ENCODE results near the gene ATP13A4.

The ATP13A4 gene

GRCh38 chr3:193496658-193497057 is 58.0 kb downstream of the ATP13A4 start:
- no peak for DNase-seq

GRCh38 chr3:193491026-193491425 is 63.7 kb downstream of the ATP13A4 start:
- DNase-seq, result no peak

- no peak for DNase-seq
These were observed 64.1 kb downstream of the ATP13A4 start for GRCh38 chr3:193490580-193490979.

DNA sequence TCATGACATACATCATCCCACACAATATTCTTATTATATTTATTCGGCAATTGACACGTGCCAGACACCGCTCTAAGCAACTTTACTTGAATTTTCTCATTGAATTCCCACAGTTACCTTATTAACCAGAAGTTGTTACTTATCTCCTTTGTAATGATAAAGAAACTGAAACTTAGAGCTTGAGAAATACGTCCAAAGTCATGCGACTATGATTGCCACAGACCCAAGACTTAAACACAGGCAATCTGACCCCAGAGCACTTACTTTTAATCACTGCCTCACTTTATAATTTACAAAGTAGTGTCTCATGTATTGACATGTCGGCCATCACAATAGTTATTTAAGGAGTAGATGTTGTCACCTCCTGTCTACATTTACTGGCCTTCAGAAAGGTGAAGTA is 64.7 kb downstream of the ATP13A4 start:
- DNase-seq, result no peak

GRCh38 chr3:193488741-193489140 is 66.0 kb downstream of the ATP13A4 start:
- no peak for DNase-seq

DNA sequence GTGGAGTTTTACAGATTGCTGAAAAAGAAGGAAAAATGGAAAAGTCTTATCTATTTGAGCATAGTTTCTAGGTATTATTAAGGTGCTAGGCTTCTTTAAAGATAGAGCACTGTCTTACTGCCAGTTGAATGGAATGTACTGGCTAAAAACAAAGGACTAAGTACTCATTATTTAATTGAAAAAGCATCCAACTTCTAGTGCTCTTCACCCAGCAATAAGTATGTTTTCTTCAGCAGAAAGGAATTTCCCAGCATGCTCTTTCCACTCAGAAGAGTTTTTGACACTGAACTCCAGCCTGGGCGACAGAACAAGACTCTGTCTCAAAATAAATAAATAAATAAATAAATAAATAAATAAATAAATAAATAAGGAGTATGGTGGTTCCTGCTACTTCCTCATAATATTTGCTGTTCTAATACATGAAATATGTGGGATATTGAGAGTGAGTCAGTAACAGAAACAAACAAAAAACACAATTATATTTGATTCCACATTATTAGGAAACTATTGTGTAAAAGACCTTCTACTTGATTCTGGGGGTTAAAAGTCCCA is 70.6 kb downstream of the ATP13A4 start:
- no peak for DNase-seq

GRCh38 chr3:193481436-193481835 is 73.3 kb downstream of the ATP13A4 start:
- no peak for DNase-seq

GRCh38 chr3:193474446-193474845 is 80.2 kb downstream of the ATP13A4 start:
- no peak for DNase-seq

DNA sequence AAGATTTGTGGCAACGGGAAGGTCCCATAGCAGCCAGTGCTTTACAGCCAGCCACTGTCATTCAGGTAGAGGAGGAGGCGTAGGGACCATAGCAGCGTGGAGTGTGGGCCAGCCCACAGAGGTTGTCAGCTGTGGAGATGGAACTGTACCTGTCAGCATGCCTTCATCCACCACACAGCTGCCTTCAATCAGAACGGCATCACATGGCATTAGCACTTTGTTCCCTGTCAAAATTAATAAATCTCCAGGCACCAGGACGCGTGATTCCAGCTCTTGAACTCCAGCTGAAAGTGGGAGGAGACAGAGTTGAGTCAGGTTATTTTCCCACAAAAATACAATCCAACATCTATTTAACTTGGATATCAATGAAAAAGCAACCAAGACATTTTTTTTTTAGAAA is 84.0 kb downstream of the ATP13A4 start:
- DNase-seq, result no peak

DNA sequence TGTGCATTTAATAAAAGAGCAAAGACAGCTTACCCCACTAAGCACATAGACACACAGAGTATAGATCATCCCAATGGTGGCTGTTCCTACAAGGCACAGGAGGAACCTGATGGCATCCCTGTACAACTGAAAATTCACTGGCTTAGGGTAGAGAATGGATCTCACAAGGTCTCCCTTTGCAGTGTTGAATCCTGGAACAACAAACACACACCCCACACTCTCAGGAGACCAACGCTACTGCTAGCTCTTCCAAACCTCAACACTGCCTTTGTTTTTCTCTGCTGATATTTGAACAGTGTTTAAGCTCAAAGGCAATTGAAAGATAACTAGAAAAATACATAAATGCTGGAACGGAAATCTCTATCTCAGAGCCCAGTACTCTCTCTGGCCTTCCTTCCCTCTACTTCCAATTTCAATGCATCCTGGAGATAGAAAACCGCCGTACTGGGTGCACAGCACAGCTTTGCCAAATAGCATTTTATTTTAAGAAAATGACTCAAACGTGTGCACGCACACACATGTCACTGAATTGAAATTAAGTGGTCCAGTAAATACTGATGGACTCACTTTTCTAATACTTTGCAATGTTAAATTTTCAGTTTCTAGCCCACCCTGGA is 88.6 kb downstream of the ATP13A4 start:
- no peak for DNase-seq

DNA sequence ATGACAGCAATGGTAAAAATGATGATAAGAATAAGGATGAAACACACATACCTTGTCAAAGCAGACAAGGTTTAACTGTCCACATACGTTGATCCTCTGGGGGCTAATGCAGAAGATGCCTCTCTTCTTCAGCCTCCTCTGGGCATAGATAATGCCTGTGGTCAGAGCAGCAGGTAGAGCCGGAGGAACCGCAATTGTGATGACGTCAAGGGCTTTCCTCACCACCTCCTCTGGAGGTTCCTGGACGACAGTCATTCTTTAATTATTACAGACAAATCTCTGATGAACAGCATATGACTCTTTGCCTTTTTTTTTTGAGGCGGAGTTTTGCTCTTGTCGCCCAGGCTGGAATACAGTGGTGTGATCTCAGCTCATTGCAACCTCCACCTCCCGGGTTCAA is 89.8 kb downstream of the ATP13A4 start:
- no peak for DNase-seq

GRCh38 chr3:193457526-193457925 is 97.2 kb downstream of the ATP13A4 start:
- DNase-seq, result no peak

DNA sequence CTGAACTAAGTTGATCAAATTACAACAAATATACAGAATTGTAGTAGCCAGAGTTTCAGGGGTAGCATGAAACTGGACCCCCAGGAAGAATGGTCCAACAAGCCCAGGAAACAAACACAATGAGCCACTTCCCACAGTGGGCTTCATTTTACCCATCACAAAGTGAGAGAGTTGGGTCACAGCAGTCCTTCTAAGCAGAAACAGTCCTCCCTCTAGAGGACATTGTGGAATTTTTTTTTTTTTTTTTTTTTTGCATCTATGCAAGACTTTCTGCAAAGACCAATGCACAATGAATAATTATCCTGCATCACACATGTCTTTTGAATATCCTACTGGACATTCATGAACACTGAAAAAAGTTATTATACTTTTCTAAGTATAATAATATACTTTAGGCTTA is 102.4 kb downstream of the ATP13A4 start:
- peak; percentile 32 for DNase-seq

GRCh38 chr3:193451902-193452301 is 102.8 kb downstream of the ATP13A4 start:
- DNase-seq, result no peak

GRCh38 chr3:193446965-193447602 is 107.6 kb downstream of the ATP13A4 start:
- no peak for DNase-seq

DNA sequence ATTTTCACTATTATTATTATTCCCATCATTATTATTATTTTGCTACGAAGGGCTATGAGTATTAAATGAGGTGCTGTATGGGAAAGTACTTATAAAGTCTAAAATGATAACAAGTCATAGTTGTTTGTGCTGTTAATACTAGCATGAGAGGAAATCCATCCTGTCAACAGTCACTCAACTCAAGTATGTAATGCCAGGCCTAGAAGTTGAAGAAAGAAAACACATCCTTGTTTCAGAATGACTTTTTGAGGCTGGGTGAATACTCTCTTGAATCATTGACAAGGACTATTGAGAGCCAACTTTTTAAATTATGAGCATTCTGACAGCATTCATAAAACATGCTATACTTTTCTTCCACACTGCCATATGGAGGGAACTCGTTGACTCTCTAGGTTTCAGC is 115.3 kb downstream of the ATP13A4 start:
- no peak for DNase-seq

DNA sequence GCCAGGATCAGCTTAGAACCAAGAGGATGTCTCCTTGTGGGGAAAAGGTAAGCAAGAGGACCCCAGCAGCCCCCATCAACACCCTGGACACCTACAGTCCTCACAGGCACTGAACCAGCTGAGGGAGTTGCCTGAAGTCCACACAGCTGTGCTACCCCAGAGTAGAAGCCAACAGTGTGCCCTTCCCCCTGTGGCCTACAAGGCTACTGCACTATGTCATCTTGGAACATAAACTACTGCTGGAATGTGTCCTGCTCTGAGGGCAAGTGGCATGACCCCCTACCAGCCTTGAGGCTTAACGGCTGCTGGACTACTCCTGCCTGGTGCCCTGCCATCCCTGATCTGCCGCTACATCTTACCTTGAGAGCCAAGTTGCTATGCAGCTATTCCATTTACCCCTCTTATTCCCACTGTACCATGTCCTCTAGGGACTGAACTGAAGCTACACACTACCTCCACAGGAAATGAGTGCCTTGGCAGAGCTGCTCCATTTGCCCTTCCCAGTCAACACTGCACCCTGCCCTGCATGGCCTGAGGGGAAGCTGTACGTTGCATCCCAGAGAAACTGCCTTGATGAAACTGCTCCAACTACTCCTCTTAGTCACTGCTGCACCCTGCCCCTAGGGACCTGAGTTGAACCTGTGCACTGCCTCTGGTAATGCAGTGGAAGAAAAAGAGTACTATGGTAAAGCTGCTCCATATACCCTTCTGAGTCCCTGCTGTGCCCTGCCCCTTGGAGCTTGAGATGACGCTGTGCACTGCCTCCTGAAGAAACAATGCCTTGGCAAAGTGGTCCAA is 135.9 kb downstream of the ATP13A4 start:
- no peak for DNase-seq

DNA sequence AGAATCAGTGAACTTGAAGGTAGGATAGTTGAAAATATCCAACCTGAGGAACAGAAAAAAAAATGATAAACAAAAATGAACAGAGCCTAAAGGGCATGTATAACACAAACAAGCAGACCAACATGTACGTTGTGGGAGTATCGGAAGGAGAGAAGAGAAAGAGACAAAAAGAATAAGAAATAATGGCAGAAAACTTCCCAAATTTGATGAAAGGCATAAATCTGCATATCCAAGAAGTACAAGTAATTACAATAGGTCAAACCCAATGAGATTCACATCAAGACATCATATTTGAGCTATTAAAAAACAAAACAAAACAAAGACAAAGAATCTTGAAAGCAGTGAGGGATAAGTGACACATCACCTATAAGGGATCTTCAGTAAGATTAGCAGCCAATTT is 138.1 kb downstream of the ATP13A4 start:
- no peak for DNase-seq

DNA sequence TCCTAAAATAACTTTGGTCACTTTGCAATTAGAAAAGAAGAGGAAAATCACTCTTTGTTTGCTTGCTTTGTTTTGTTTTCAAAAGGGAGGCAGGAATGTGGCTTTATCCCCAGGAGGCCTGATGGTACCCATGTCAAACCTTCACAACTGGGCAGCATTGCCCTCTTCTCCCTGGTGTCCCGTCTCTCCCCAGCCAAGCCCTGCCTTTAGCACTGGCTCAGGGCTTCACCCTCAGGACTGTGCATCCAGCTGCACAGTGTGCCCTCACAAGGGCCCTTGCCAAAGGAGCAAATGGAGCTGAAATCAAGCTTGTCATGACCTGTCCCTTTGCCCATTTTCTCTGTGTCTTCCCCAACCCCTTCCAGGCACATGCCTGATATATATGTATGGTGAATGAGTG is 147.0 kb downstream of the ATP13A4 start:
- no peak for DNase-seq

- no peak for DNase-seq
These were observed 147.6 kb downstream of the ATP13A4 start for GRCh38 chr3:193407112-193407511.

DNA sequence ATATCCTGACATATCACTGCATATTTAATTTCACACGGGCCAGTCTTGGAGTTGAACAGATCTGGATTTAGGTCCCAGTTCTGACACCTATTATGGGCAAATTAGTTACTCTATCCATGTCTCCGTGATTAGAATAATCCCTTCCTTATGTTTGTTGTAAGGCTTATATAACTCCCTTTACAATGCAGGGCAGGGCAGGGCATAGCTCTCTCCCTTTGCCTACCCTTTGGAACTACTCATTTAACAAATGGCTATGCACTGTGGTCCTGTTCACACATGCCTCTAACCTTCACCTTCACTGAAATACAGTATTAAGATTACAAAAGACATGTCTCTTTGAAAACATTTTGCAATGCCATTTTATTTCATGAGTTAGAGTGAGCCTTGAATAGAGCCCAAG is 151.4 kb downstream of the ATP13A4 start:
- DNase-seq, result no peak

DNA sequence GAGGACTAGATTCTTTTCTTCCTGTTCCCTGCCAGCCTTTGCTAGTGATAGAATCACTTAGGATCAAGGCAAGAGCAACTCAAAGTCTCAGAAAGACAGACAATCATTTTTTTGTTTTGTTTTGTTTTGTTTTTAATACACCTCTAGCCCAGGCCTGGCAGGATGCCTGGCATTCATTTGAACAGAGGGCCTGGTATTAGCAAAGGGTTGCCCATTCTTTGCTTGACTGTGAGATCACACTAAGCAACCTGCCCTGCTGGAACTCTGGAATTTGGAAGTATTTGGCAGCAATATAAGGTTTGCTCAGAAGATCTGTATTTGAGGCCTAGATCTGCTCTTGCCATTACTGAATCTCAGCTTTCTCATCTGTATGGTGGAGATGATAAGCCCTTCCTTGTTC is 154.4 kb downstream of the ATP13A4 start:
- no peak for DNase-seq

- no peak for DNase-seq
These were observed 158.0 kb downstream of the ATP13A4 start for GRCh38 chr3:193396451-193397244.
